HG02852 (cell line): ENCODE results near the gene SLC22A3.

Source experiments
- ATAC-seq: cut with Tn5 transposase; IDR thresholded peaks from one replicate; pipeline ENCODE4 v1.9.1; 2021; ENCODE audit warnings: mild to moderate bottlenecking, moderate library complexity; ENCODE audit not compliant: unreplicated experiment

Gene SLC22A3

DNA sequence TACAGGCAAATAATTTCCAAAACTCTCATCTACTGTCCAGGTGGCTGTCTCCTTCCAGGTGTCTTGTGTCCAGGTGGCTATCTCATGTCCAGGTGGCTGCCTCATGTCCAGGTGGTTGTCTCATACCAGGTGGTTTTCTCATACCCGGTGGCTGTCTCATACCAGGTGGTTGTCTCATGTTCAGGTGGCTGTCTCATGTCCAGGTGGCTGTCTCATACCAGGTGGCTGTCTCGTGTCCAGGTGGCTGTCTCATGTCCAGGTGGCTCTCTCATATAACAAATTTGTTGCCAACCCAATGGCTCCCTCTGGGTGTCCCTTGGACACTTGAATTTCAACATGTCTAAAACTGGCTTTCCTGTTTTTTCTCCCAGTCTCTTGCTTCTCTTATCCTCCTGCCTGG is 14.3 kb upstream of the SLC22A3 start:
- no peak for ATAC-seq

DNA sequence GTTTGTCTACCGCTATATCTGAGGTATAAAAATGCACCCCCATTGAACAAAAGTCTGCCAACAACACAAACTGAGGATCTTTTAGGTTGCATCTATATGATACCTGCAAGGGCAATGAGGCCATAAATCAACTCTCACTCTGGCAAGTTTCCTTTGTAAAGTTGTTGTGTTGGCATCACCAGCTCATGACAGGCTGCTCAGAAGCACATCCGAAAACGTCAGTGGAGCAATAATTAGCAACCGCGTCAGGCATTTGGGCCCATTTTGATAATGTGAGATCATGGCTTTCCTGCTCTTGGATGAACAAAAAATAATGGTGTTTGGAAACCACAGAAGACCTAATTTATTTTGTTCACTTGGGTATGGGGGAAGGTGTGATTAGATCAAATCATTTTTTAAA is 12.0 kb upstream of the SLC22A3 start:
- ATAC-seq, result no peak

DNA sequence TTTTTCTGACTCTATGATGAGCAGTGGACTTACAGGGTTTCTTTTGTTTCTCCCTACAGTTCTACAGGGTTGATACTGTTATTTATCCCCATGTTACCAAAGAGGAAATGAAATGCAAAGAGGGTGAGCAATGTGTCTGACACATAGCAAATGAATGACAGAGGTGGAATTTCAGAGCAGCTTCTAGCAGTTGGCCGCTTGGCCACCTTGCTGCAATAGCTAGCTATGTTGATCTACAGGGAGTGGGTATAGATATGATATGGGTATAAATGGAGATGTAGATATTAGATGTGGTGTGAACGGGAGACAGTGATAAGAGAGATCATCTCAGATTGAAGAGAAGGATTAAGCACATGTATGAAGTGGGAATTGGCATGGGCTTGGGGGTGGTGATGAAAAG is 10.9 kb upstream of the SLC22A3 start:
- ATAC-seq, result no peak

DNA sequence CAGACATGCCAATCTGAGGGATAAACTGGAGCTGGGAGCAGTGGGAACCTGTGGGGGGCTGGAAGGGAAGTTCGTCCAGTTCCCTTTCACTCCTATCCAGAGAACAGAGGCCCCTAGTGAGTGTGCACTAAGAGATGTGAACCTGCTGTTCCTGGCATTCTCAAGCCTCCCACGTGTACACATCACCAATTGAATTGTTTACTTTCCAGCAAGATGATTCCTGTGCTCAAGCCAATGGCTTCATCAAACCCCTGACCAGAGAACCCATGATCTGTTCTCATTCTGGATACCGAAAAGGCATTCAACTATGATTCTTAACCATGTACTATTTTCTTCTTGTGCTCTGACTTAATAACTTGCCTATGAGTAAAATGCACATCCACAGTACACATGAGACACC is 10.2 kb upstream of the SLC22A3 start:
- ATAC-seq, result no peak

DNA sequence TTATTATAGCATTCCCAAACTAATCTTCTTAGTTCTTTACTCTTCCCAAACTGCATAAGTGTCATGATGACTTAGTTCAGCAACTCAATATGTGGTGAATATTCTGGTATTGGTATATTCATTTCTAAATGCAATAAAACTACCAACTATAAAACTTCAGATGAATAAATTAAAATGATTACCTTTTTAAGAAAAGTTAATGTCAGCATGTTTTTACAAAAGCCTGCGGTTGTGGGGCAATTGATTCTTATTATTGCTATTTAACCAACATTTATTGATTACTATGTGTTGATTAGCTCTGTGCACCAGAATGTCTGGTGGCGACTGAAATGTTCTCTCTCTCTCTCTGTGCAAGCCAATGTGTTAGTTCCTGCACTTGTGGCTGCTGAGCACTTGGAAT is 5.0 kb upstream of the SLC22A3 start:
- no peak for ATAC-seq

DNA sequence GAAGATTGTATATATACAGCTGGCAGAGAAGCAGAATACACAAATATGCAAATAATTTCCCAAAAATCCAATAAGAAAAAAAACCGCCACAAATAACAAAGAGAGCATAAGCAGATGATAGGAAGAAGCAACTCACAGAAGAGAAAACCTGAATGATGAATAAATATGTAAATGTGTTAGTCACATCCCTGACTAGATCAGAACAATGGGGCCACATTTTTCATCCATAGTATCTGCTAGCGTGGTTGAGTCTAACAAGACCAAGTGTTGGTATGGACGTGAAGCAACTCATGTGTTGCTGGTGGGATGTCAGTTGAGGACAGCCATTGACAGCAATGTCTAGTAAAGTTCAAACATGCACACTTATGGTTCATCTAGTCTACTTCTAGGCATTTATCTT is 3.9 kb upstream of the SLC22A3 start:
- no peak for ATAC-seq

DNA sequence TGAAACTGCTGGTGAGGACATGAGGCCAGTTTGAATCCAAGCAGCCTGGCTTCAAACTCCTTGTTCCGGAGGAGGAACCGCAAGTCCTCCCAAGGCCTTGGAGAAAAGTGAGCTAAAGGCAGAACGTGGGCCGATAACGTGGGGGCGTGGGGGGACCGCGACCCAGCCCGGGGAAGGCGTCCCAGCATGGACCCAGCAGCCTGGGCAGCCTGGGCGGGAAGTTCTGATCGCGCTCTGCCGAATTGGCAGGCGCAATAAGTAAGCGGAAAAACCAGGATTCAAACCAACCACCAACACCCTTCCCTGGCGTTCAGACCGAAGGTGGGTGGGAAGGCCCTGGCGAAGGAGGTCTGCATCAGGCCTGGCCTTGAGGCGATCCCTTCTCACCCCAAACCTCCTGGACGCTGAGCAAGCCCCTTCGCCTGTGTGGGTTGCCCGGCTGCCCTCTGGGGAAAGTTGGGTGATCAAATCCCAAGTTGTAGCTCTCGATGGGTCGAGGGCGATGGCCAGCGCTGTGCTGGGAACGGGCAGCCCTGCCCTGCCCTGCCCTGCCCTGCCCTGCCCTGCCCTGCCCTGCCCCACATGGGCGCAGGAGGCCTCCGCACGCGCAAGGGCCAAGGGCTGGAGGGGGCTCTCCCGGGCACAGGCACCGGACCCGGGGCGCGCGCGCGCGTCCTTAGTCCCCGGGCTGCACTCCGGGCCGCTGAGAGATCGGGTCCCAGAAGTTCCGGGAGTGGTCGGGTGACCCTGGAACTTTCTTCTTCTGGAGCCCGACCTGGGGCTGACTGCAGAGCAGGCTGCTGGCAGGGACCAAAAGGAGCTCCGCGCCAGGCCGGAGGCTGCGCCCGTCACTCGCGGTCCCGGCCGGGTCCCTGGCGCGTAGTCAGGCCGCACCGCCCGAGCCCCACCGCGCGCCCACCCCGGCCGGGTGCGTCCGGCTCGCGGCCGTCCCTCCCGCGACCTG is 637 bp upstream of the SLC22A3 start:
- ATAC-seq, result no peak

DNA sequence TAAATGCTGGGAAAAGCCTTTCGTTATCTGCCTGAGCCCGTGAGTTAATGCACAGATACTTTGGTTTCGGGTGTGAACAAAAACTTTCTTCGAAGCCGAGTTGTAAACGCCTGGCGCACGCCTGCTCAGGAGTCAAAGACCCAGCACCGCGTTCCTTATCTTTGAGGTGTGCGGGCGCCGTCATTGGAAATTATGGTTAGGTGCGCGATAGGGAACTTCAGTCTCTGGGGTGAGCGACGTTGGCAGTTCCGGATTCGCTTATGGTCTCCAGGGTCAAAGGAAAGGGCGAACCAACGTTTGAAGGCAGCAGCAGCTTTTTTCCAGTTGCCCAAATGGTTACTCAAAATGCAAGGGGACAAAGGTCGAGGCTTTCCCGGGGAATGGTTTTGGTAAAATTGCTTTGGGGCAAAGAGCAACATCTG is 853 bp downstream of the SLC22A3 start:
- no peak for ATAC-seq

DNA sequence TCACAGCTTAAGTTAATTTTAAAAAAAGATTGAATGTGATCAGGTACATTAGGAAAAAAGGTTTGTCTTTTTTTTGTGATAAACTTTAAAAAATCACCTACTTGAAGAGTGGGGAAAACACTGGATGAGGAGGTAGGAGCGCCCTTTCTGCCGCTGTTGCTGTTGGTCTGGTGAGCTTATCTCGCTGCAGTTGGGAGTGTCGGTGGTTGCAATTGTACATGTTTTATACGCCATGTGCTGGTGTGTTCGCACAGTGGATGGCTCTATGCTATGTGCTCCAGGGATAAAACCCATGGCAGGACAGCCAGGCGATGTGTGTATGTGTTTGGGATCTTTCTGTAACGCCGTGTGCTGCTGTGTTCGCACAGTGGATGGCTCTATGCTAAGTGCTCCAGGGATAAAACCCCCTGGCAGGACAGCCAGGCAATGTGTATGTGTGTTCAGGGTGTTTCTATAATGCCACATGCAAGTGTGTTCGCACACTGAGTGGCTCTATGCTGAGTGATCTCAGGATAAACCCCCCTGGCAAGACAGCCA is 1.7 kb downstream of the SLC22A3 start:
- ATAC-seq, result no peak

DNA sequence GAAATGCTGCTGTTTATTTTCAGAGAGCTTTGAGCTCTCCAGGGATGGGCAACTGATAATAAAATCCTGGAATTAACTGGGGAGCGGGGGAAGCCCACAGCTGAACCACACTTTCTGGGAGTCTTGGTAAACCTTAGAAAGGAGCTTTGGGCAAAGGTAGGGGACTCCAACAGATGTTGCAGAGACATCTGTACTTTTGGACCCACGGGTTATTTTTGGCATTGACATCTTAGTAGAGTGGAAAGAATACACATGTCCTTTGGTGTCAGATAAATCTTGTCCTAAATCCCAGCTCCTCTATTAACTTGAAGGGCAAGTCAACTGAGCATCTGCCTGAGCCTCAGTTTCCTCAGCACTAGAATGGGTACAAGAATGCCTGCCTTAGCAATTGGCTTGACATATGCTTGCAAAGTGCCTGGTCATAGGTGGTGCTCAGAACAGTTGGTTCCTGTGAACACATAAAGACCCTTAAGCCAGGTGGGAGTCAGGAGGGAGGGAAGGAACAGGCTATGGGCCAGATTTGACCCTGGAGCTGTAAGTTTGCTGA is 5.8 kb downstream of the SLC22A3 start:
- ATAC-seq, result no peak

DNA sequence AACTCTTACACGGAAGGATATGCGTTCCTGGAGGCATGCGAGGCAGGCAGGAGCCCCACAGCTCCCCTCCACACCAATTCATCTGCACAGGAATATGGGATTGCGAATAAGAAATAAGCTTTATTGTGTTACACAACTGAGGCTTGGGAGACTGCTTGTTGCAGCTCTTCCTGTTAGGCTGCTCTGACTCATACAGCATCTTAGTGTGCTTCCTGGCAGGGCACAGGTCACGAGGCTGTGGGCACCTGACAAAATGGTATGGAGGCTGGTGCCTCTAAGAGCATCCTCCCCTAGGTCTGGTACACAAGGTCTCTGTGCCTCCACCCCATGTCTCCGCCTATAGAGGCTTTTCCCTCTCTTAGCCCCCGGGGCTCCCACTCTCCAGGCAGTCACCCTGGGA is 6.8 kb downstream of the SLC22A3 start:
- no peak for ATAC-seq

DNA sequence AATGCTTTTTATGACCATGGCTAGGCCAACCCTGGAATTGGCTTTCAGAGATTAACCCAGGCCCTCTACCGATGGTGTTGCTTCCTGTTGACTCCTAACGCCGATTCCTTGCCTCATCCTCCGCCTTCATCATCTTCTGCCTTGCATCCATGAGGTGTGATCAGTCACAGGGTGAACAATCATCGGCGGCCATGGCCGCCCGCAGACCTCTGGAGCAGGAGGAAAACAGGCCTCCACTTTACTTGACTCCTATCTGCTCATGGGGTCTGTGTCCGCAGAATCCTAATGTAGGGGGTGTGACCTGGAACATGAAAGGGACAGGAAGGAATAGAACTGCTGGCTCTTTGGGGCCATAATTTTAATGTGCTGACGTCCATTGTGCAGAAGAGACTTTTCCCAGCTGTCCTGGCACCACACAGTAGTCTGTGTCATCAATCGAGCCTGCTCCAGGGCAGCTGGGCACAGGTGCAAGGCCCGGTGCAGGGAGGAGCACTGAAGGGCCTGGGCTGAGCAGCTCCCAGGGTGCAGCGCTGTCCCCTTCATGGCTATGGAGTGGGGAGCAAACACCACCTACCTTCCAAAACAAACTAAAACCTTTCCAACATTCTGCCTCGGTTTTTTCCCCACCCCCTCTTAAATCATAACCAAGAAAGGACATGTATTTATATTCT is 8.0 kb downstream of the SLC22A3 start:
- ATAC-seq, result no peak

DNA sequence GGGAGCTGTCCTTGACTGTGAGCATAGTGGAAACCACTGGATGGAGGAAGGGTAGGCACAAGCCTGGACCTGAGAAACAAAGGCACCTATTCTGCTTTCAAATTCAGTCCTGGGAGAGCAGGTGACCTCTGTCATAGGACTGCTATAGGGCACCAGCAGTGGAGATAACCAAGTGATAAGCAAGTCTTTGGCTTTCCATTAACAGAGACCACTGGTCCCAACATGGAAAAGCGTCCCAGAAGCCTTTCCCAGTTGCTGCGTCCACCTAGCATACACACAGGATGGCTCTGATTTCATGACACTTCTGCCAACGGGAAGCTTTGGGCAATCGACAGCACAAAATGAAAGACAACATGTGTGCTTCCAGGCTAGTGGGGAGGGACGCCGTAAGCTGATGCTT is 8.9 kb downstream of the SLC22A3 start:
- ATAC-seq, result no peak

DNA sequence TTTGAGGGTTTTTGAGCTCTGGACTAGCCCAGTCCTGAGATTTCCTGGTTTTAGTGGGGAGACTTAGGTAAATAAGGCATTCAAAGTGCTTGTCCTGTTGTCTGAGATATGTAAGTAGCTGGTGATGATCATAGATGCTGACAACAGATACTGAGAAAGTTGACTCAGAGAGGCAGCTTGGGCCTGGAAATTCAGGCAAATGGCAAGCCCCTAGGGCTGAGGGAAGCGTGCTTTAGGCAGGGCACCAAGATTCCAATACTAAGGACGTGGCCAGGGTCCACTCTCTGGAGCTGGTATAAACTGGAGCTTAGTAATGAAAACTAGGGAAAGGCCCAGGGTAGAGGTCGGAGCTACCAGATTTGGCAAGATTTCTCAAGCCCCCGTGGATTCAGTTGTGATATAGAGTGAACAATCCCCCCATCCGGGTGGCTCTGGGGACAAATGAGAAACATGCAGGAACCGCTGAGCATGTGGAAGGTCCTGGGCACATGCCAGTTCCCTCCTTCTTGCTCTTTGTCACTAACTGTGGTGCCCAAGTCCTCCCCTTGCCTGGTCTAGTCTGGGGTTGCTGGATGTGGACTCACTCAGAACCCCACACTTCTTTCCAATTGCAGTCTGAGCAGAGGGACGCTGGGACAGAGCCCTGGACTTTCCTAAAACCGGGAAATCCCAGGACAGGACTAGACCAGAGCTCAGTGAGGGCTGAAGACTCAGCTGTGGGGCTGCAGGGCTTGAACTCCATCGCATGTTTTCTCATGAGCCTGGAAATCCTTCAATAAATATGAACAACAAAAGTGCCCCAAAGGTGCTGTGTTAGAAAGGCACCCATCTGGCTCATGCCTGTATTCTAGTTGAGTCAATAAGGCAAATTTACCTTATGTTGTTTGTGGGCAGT is 10.3 kb downstream of the SLC22A3 start:
- ATAC-seq, result no peak

DNA sequence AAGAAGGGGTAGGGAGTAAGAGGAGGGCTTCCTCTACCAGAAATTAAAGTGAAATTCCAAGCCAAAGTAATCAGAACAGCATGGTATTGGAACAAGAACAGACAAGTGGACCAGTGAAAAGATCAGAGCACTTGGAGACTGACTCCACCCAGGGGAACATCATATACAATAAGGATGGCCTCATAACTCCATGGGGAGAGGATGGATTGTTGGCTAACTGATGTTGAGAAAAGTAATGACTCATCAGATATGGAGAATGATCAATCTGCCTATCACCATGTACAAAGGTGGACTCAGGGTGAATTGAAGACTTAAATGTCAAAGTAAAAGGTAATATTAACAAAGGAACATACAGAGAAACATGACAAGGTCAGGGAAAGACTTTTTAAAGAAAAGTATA is 12.8 kb downstream of the SLC22A3 start:
- ATAC-seq, result no peak

DNA sequence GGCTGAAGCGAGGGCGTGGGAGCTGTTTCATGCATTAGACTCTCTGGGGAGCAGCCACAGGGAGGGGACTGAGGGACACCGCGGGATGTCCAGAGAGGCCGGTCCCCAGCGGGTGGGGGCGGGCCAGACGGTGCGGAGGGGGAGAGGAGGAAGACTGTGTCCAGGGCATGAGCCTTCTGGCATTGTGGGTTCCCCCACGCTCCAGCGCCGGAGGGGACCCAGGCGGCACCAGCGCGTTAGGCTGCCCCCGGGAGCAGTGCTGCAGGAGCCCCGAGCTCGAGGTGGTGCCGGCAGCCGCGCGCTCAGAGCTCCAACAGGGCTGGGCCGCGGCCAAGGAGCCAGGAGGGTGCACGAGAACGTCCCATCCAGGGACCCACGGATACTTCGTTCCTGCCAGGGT is 14.4 kb downstream of the SLC22A3 start:
- no peak for ATAC-seq

DNA sequence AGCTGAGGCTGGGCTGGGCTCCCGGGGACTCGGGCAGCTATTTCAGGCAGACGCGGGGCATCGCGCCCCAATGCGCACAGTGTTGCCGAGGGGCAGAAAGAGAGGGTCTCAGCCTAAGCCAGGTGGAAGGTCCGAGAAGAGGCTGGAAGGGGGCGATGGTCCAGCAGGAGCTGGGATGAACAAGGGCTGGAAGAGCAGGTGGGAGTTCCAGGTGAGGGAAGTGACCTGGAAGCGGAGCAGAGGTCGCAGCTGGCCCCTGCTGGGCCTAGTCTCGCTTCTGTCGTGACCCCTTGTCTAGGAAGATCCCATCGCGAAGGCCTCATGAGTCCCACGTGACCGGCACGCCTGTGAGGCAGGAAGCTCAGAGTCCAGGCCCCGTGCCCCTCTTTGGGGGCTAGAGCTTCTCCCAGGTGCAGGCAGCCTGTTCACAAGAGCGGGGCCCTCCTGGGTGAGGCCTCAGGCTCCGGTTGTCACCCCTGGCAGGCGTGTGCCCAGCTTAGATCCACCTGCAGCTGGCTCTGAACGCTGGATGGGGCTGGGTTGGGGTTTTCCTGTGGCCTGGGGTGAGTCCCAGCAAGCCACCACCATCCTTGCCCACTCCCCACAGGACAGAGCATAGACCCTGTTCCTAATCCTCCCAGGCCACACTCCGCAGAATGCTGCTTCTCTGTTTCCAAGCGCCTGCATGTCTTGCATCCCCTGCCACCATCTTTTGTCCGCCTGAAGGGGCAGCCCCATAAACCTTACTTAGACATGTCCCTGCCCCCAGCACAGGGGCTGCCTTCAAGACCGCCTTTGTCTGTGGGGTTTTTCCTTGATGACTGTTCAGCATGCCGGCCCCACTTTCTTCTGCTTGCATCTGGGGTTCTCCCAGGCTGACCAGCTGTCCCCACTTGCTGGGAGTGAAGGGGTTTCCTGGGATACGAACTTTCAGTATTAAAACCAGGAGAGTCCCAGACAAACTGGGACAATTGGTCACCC is 15.1 kb downstream of the SLC22A3 start:
- no peak for ATAC-seq

DNA sequence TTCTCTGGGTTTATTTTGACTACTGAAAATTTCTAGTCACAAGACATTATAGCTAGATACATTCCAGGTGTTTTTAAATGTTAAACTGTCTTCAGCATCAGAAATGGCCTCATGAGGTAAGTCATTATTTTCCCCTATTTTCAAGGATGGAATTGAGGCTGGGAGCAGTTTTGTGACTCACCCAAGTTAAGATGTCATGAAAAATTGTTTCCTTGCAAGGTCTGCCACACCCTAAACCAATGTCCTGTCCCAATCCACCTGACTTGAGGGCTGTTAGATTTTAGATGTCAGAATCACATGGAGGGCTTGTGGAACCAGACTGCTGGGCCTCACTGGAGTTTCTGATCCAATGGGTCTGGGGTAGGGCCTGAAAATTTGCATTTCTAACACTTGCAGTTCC is 16.9 kb downstream of the SLC22A3 start:
- ATAC-seq, result no peak

DNA sequence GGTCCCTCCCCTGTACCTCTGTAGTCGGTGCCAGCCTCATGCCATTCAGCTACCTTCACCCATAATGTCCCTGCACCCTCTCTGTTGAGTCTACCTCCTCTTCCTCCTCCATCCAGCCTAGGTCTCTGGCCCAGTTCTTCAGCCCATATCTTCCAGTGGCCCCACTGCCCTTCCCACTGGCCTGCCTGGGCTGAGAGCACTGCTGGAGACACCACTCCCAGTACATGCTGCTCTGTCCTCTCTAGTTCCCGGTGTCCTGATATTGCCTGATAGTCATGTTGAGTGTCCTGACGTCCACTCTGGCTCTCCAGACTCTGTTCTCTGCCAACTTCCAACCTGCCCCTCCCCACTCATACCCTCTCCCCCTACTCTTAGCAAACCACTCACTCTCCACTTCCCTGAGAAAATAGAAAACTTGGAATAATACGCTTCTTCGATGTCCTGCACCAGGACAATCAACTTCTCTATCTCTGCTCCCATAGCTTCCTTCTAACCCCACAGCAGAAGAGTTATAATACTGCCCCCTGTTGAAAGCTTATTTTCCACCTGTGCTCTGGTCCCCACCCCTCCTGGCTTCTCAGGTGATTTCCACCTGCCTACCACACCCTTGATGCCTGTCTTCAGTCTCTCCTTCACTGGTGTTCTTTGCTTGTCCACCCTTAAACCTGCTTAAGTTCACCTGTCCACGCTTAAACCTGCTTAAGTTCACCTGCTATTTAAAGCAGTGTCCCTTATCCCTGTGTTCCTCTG is 19.8 kb downstream of the SLC22A3 start:
- ATAC-seq, result no peak
